Thoracic aorta (tissue), 2 donors: Measurements from ENCODE around the gene RANBP17. TPM values are rescaled to one million over a fixed set of nuclear protein-coding genes. Genes with fewer than 3 reads are reported as not detected.

Source experiments
- ATAC-seq: fragments of 150-250 bp; one replicate; pipeline ENCODE4 v1.8.0; 2017; ENCODE audit warnings: low read depth; ENCODE audit not compliant: insufficient number of reproducible peaks, low FRiP score
- DNase-seq: peaks from one replicate; pipeline ENCODE4 v3.0.0-alpha.2; 2020; ENCODE audit warnings: low spot score
- H3K27ac ChIP-seq, 2 donors: fragments of 200-600 bp; sonication (generic); 1 replicate in 1 of 2; 2 replicates in 1 of 2; pipeline ENCODE4 v1.5.1; 2016; ENCODE audit warnings: mild to moderate bottlenecking in 2 of 2, moderate library complexity in 2 of 2
- H3K27me3 ChIP-seq: fragments of 200-600 bp; sonication (generic); replicated peaks from 2 replicates; pipeline ENCODE4 v1.6.0; 2016; ENCODE audit warnings: mild to moderate bottlenecking; ENCODE audit not compliant: insufficient read depth
- H3K36me3 ChIP-seq: fragments of 200-600 bp; sonication (generic); one replicate; pipeline ENCODE4 v1.5.1; 2016
- H3K4me1 ChIP-seq, 2 donors: fragments of 200-600 bp; sonication (generic); 1 replicate in 1 of 2; 2 replicates in 1 of 2; pipeline versions ENCODE4 v1.5.1 to v1.6.0; 2016; ENCODE audit warnings: low read depth in 2 of 2, mild to moderate bottlenecking in 1 of 2; ENCODE audit not compliant: control insufficient read depth in 1 of 2
- H3K4me3 ChIP-seq: fragments of 200-600 bp; sonication (generic); 2 replicates; pipeline ENCODE4 v1.5.1; 2016; ENCODE audit warnings: mild to moderate bottlenecking
- H3K9me3 ChIP-seq: fragments of 200-600 bp; sonication (generic); 2 replicates; pipeline ENCODE4 v1.5.1; 2016
- total RNA-seq, 2 donors: library from RNA; depleted of rRNA; stranded (reverse); fragments of >200 nt; gene quantifications; one replicate each; pipeline versions ENCODE4 v1.1.0 to v1.2.3, GENCODE V29; 2016
- TF ChIP-seq, protein P1 (sequence below): fragments of 200-600 bp; sonication (generic); IDR thresholded peaks from one replicate; pipeline ENCODE4 v1.5.1; 2019; ENCODE audit warnings: antibody characterized with exemption

RANBP17 gene
- total RNA-seq, 2 donors from 2014 or later, result 8.4 to 31.1 TPM

DNA sequence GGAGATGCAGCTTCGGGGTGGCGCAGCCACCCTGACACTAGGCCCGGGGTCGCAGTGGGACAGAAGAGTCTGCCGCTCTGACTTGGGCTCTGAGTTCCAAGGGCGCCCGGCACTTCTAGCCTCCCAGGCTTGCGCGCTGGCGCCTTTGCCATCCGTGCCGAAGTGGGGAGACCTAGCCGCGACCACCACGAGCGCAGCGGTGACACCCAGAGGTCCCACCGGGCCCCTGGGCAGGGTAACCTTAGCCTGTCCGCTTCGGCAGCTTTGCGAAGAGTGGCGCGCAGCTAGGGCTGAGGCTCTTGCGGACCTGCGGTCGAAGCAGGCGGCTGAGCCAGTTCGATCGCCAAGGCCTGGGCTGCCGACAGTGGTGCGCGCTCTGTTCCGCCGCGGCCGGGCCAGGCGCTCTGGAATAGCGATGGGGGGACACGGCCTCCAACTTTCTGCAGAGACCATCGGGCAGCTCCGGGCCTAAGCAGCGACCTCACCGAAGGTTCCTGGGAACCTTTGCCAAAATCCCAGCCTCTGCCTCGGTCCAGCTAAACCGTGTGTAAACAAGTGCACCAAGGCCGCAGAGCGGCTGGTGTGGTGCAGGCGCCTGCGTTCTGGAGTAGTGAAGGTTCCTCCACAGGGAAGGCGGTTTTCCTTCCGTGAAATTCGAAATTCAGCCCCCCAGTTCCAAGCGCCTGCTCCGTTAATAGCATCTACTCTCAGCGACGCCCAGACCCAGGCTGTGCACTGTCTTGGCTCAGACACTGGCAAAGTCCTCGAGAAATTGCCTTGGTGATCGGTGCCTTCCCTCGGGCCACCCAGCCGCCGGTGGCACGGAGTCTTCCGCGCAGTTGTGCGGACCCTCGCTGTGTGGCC is 454.7 kb downstream of the RANBP17 start:
- Histone ChIP-seq H3K27ac (no peak overlapping the region), H3K9me3 (no peaks in the 10 kb centered on the region), H3K27me3 (peaks cover 17% of the 10 kb centered on the region), H3K4me3 (peak overlapping the region; percentile 30), H3K36me3 (no peaks in the 10 kb centered on the region), H3K4me1 (peaks cover 22 to 50% of the 10 kb centered on the region in 2 donors)
- ATAC-seq (no peak), DNase-seq (no peak)
- TF ChIP-seq, protein P1, sequence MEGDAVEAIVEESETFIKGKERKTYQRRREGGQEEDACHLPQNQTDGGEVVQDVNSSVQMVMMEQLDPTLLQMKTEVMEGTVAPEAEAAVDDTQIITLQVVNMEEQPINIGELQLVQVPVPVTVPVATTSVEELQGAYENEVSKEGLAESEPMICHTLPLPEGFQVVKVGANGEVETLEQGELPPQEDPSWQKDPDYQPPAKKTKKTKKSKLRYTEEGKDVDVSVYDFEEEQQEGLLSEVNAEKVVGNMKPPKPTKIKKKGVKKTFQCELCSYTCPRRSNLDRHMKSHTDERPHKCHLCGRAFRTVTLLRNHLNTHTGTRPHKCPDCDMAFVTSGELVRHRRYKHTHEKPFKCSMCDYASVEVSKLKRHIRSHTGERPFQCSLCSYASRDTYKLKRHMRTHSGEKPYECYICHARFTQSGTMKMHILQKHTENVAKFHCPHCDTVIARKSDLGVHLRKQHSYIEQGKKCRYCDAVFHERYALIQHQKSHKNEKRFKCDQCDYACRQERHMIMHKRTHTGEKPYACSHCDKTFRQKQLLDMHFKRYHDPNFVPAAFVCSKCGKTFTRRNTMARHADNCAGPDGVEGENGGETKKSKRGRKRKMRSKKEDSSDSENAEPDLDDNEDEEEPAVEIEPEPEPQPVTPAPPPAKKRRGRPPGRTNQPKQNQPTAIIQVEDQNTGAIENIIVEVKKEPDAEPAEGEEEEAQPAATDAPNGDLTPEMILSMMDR, result no peak

- H3K4me1 ChIP-seq, result peaks cover 15 to 43% of the 10 kb centered on the region in 2 donors
- TF ChIP-seq, protein P1, result no peak
- ATAC-seq, result no peak
Observed at GRCh38 chr5:171317230-171317629, 455.4 kb downstream of the RANBP17 start.

DNA sequence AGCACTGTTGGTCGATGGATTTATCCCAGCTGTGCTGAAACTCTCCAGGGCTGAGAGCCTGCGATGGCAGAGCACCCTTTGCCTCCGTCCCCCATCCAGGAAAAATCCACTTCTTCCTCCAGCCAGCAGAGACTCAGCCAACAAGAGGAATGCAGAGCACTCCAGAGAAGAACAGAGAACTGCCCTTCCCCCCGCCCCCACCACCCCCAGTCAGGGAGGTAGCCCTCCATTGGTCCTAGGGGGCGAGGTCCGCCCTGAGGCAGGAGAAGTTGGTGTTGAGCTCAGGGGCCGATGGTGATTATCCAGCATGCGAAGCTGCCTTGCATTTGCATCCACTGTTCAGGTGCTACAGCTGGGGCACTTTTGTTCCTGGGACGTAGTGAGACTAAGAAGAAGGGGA is 456.2 kb downstream of the RANBP17 start:
- no peak overlapping the region for H3K4me3 ChIP-seq
- no peak overlapping the region for H3K27ac ChIP-seq
- H3K36me3 ChIP-seq, result no peaks in the 10 kb centered on the region
- peaks cover 8 to 35% of the 10 kb centered on the region in 2 donors for H3K4me1 ChIP-seq
- H3K9me3 ChIP-seq, result no peaks in the 10 kb centered on the region
- H3K27me3 ChIP-seq, result peaks cover 20% of the 10 kb centered on the region
- DNase-seq, result no peak
- TF ChIP-seq, protein P1, result no peak
- ATAC-seq, result no peak

More at GRCh38 chr5:171317230-171317629, 455.4 kb downstream of the RANBP17 start:
- no peaks in the 10 kb centered on the region for H3K36me3 ChIP-seq
- H3K4me3 ChIP-seq, result no peak overlapping the region
- H3K27me3 ChIP-seq, result peaks cover 17% of the 10 kb centered on the region
- DNase-seq, result no peak
- H3K27ac ChIP-seq, result no peak overlapping the region
- no peaks in the 10 kb centered on the region for H3K9me3 ChIP-seq

DNA sequence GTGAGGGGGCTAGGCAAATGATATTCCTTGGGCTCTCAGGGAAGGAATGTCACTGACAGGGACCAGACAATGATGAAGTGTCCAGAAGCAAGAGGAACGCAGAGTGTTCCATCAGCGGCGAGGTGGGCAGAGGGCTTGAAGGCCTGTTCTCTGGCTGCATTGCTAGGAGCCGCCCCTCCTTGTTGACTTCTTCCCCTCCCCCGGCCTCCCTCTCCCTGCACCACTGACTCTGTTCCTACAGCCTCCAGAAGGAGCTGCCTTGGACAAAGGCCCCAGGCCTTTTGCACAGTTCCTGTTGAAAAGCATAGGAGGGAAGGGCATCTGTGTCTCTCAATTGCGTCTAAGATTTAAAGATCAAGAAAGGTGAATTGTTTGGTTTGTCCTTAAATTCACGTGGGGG is 459.6 kb downstream of the RANBP17 start:
- H3K36me3 ChIP-seq, result no peaks in the 10 kb centered on the region
- no peaks in the 10 kb centered on the region for H3K9me3 ChIP-seq
- H3K4me1 ChIP-seq, result peaks cover 5 to 7% of the 10 kb centered on the region in 2 donors
- TF ChIP-seq, protein P1, result no peak
- no peak for ATAC-seq
- DNase-seq, result no peak
- no peak overlapping the region for H3K4me3 ChIP-seq
- H3K27ac ChIP-seq, result no peak overlapping the region
- peaks cover 12% of the 10 kb centered on the region for H3K27me3 ChIP-seq

- ATAC-seq (no peak), DNase-seq (no peak)
- Histone ChIP-seq H3K9me3 (no peaks in the 10 kb centered on the region), H3K4me1 (no peaks in the 10 kb centered on the region), H3K36me3 (no peaks in the 10 kb centered on the region), H3K27me3 (peaks cover 12% of the 10 kb centered on the region), H3K27ac (no peak overlapping the region), H3K4me3 (no peak overlapping the region)
- TF ChIP-seq, protein P1, result no peak
Observed at GRCh38 chr5:171322527-171322926, 460.7 kb downstream of the RANBP17 start.
